KOPT-K1 (cell line): Measurements from ENCODE around the gene NECAB2.

Source experiments
- H3K27ac ChIP-seq: fragments of 200-600 bp; sonication (generic); 2 replicates; pipeline ENCODE4 v1.5.1; 2016; ENCODE audit warnings: antibody characterized with exemption, mild to moderate bottlenecking, low read depth, low read length; ENCODE audit not compliant: poor library complexity, severe bottlenecking
- H3K36me3 ChIP-seq: fragments of 200-600 bp; sonication (generic); 2 replicates; pipeline ENCODE4 v1.5.1; 2017; ENCODE audit warnings: antibody characterized with exemption, mild to moderate bottlenecking, low read length, moderate library complexity; ENCODE audit not compliant: insufficient read depth
- H3K9me3 ChIP-seq: fragments of 200-600 bp; sonication (generic); 2 replicates; pipeline ENCODE4 v1.5.1; 2017; ENCODE audit warnings: antibody characterized with exemption, low read length, mild to moderate bottlenecking; ENCODE audit not compliant: insufficient read depth, poor library complexity, severe bottlenecking

The NECAB2 gene

GRCh38 chr16:84040823-84041820, 73.1 kb downstream of the NECAB2 start:
- Histone ChIP-seq H3K36me3 (no peaks in the 10 kb centered on the region), H3K27ac (no peak overlapping the region), H3K9me3 (peaks cover 6% of the 10 kb centered on the region)

- Histone ChIP-seq H3K36me3 (no peaks in the 10 kb centered on the region), H3K9me3 (no peaks in the 10 kb centered on the region), H3K27ac (no peak overlapping the region)
Measured at GRCh38 chr16:84041881-84042280, 73.8 kb downstream of the NECAB2 start.

- H3K9me3 ChIP-seq: no peaks in the 10 kb centered on the region
- no peak within 1 kb of the TSS for H3K27ac ChIP-seq
- H3K36me3 ChIP-seq: no peaks in the 10 kb centered on the region
Measured at GRCh38 chr16:84042308-84042878, 74.3 kb downstream of the NECAB2 start, which contains the start of gene SLC38A8. Gene SLC38A8 (minus strand): TSS chr16:84042795. CDS start chr16:84042157, 638 bp downstream.

GRCh38 chr16:84042879-84043485, 74.9 kb downstream of the NECAB2 start:
- Histone ChIP-seq H3K27ac (no peak overlapping the region), H3K9me3 (no peaks in the 10 kb centered on the region), H3K36me3 (peaks cover 5% of the 10 kb centered on the region; the same call in 1 of the 2 replicates)

GRCh38 chr16:84043486-84044117, 75.6 kb downstream of the NECAB2 start:
- Histone ChIP-seq H3K9me3 (no peaks in the 10 kb centered on the region), H3K36me3 (peaks cover 11% of the 10 kb centered on the region), H3K27ac (no peak overlapping the region)

- Histone ChIP-seq H3K9me3 (no peaks in the 10 kb centered on the region), H3K36me3 (peaks cover 14% of the 10 kb centered on the region), H3K27ac (no peak overlapping the region)
Measured at GRCh38 chr16:84044118-84044488, 76.1 kb downstream of the NECAB2 start.

GRCh38 chr16:84045001-84045817, 77.2 kb downstream of the NECAB2 start:
- peaks cover 25% of the 10 kb centered on the region for H3K36me3 ChIP-seq
- no peaks in the 10 kb centered on the region for H3K9me3 ChIP-seq
- H3K27ac ChIP-seq: no peak overlapping the region

- no peak overlapping the region for H3K27ac ChIP-seq
- H3K36me3 ChIP-seq: peaks cover 28% of the 10 kb centered on the region
- no peaks in the 10 kb centered on the region for H3K9me3 ChIP-seq
Measured at GRCh38 chr16:84045818-84046470, 77.9 kb downstream of the NECAB2 start.

GRCh38 chr16:84047206-84047605, 79.2 kb downstream of the NECAB2 start:
- Histone ChIP-seq H3K27ac (no peak overlapping the region), H3K36me3 (peaks cover 31% of the 10 kb centered on the region), H3K9me3 (no peaks in the 10 kb centered on the region)

GRCh38 chr16:84047626-84048025, 79.6 kb downstream of the NECAB2 start:
- no peak overlapping the region for H3K27ac ChIP-seq
- peaks cover 36% of the 10 kb centered on the region for H3K36me3 ChIP-seq
- H3K9me3 ChIP-seq: no peaks in the 10 kb centered on the region

GRCh38 chr16:84048270-84048669, 80.2 kb downstream of the NECAB2 start:
- Histone ChIP-seq H3K27ac (no peak overlapping the region), H3K36me3 (peaks cover 42% of the 10 kb centered on the region), H3K9me3 (no peaks in the 10 kb centered on the region)

- Histone ChIP-seq H3K36me3 (peaks cover 48% of the 10 kb centered on the region), H3K27ac (no peak overlapping the region)
Measured at GRCh38 chr16:84048871-84049270, 80.8 kb downstream of the NECAB2 start.

GRCh38 chr16:84049403-84050060, 81.5 kb downstream of the NECAB2 start:
- peaks cover 55% of the 10 kb centered on the region for H3K36me3 ChIP-seq
- H3K9me3 ChIP-seq: no peaks in the 10 kb centered on the region
- H3K27ac ChIP-seq: no peak overlapping the region

More at GRCh38 chr16:84048871-84049270, 80.8 kb downstream of the NECAB2 start:
- no peaks in the 10 kb centered on the region for H3K9me3 ChIP-seq
